K562 (cell line): ENCODE measurements around the gene FRAT1. TPM values are rescaled to one million over a fixed set of nuclear protein-coding genes. Genes with fewer than 3 reads are reported as not detected.

Experiments used
- ATAC-seq: fragments of 200-7000 bp; cut with Tn5 transposase; 3 replicates; pipeline ENCODE4 v1.9.1; 2020; ENCODE audit warnings: moderate library complexity
- BruUV-seq: library from RNA; stranded (reverse); fragments of 400-500 nt; replicated peaks from 2 replicates; lab custom pipeline; 2021; lab: Mats Ljungman, UMichigan
- CTCF ChIA-PET: fragments of 300-600 bp; formaldehyde crosslinking; extraction: SDS; loops from one replicate; lab custom pipeline; 2021; ENCODE audit warnings: low intra/inter-chr PET ratio; lab: Yijun Ruan, JAX
- POLR2A ChIA-PET: fragments of 300-600, 350-650 bp; sonication (Branson Sonifier 250); formaldehyde crosslinking; extraction: SDS; loops from one replicate; lab custom pipeline; 2021; ENCODE audit warnings: antibody characterized with exemption, inconsistent platforms; lab: Yijun Ruan, JAX
- DNase-seq, 4 experiments: peaks; one replicate each; pipeline versions ENCODE4 v3.0.0 to v3.0.0-alpha.2; 2011 to 2018; ENCODE audit warnings: low spot score in 3 of 4, mixed read lengths in 3 of 4; ENCODE audit errors: extremely low read depth in 1 of 4
- FAIRE-seq: peaks from 2 replicates; lab custom pipeline; 2011; peaks lifted over from hg19 to GRCh38; lab: Jason Lieb, UNC
- H2AFZ ChIP-seq: 2 replicates; pipeline ENCODE4 v1.6.0; 2011; ENCODE audit warnings: low read depth, low read length, control low read depth, inconsistent platforms
- H3K27ac ChIP-seq: fragments of 200-600 bp; 3 replicates; pipeline ENCODE4 v1.8.0; 2011; ENCODE audit warnings: low read depth, mild to moderate bottlenecking, control low read depth, inconsistent platforms, low read length, moderate library complexity, mixed read lengths; ENCODE audit errors: extremely low read depth
- H3K27me3 ChIP-seq, 2 experiments: fragments of 300-600 bp in 1 of 2; 2 replicates in 1 of 2; 3 replicates in 1 of 2; pipeline versions ENCODE4 v1.6.0 to v1.8.0; 2011; ENCODE audit warnings: inconsistent platforms in 2 of 2, low read length in 2 of 2, mild to moderate bottlenecking in 1 of 2, mixed read lengths in 1 of 2, moderate library complexity in 1 of 2; ENCODE audit not compliant: control insufficient read depth in 2 of 2, insufficient read depth in 2 of 2
- H3K36me3 ChIP-seq: fragments of 300-600 bp; 3 replicates; pipeline ENCODE4 v1.8.0; 2011; ENCODE audit warnings: mild to moderate bottlenecking, low read length, inconsistent platforms; ENCODE audit not compliant: control insufficient read depth, insufficient read depth
- H3K4me1 ChIP-seq, 2 experiments: fragments of 200-600 bp in 1 of 2; replicated peaks in 1 of 2; 2 replicates in 1 of 2; 3 replicates in 1 of 2; pipeline versions ENCODE4 v1.5.1 to v1.8.0; 2011; ENCODE audit warnings: inconsistent platforms in 2 of 2, low read length in 2 of 2, mild to moderate bottlenecking in 1 of 2, mixed read lengths in 1 of 2, moderate library complexity in 1 of 2; ENCODE audit not compliant: control insufficient read depth in 2 of 2, insufficient read depth in 2 of 2
- H3K4me2 ChIP-seq: 2 replicates; pipeline ENCODE4 v1.6.1; 2011; ENCODE audit warnings: low read length, control low read depth, inconsistent platforms, mixed read lengths; ENCODE audit not compliant: insufficient read depth
- H3K4me3 ChIP-seq: fragments of 200-600 bp; sonication (generic), shearing (Covaris generic); 2 replicates; pipeline ENCODE4 v1.5.1; 2016; ENCODE audit warnings: control low read depth, inconsistent platforms
- H3K79me2 ChIP-seq: fragments of 200-600 bp; 3 replicates; pipeline ENCODE4 v1.8.0; 2011; ENCODE audit warnings: low read length, inconsistent platforms; ENCODE audit not compliant: control insufficient read depth, insufficient read depth
- H3K9ac ChIP-seq, 2 experiments: 2 replicates each; pipeline versions ENCODE4 v1.6.0 to v1.6.1; 2011; ENCODE audit warnings: low read depth in 2 of 2, low read length in 2 of 2, control low read depth in 1 of 2, inconsistent platforms in 1 of 2, mild to moderate bottlenecking in 1 of 2, mixed read lengths in 1 of 2; ENCODE audit not compliant: insufficient read depth in 1 of 2
- H3K9me1 ChIP-seq: one replicate; pipeline ENCODE4 v1.6.0; 2011; ENCODE audit warnings: inconsistent platforms, mild to moderate bottlenecking, low read length, moderate library complexity; ENCODE audit not compliant: control insufficient read depth, insufficient read depth
- H3K9me3 ChIP-seq: replicated peaks from 2 replicates; pipeline ENCODE4 v1.5.1; 2011; ENCODE audit warnings: low read depth, low read length, inconsistent platforms; ENCODE audit not compliant: control insufficient read depth, insufficient read depth
- H4K20me1 ChIP-seq: replicated peaks from 2 replicates; pipeline ENCODE4 v1.6.1; 2011; ENCODE audit warnings: low read length, inconsistent platforms, mixed read lengths; ENCODE audit not compliant: control insufficient read depth, insufficient read depth
- CHAMP1 ChIP-seq: fragments of 450-650 bp; IDR thresholded peaks from 2 replicates; pipeline ENCODE4 v1.6.1; 2016; ENCODE audit warnings: mild to moderate bottlenecking
- ETV6 ChIP-seq, 3 experiments: fragments of 150-350 bp in 1 of 3; sonication (generic) in 1 of 3; formaldehyde crosslinking in 1 of 3; IDR thresholded peaks; 2 replicates each; pipeline versions ENCODE4 v1.6.1 to v1.8.0; 2014 to 2022; ENCODE audit warnings: borderline replicate concordance in 2 of 3, low read depth in 2 of 3, antibody characterized with exemption in 1 of 3, low read length in 1 of 3, mild to moderate bottlenecking in 1 of 3, missing genetic modification reagents in 1 of 3
- GTF2E2 ChIP-seq: fragments of 200-800 bp; sonication (Bioruptor generic); IDR thresholded peaks from 2 replicates; pipeline ENCODE4 v1.6.1; 2016; ENCODE audit warnings: missing genetic modification characterization, missing compliant biosample characterization
- RBFOX2 ChIP-seq: fragments of 200-400 bp; formaldehyde crosslinking; IDR thresholded peaks from 2 replicates; pipeline ENCODE4 v1.6.1; 2017; ENCODE audit warnings: low read depth, mild to moderate bottlenecking, low read length, moderate library complexity
- SETDB1 ChIP-seq: IDR thresholded peaks from one replicate; pipeline ENCODE4 v1.6.1; 2012; ENCODE audit warnings: low read length, control low read depth, inconsistent platforms
- SIN3A ChIP-seq, 2 experiments: fragments of 150-350 bp in 1 of 2; IDR thresholded peaks; 2 replicates each; pipeline ENCODE4 v1.6.1; 2011 to 2016; ENCODE audit warnings: borderline replicate concordance in 2 of 2, low read depth in 2 of 2, low read length in 2 of 2, mild to moderate bottlenecking in 2 of 2, moderate library complexity in 2 of 2; ENCODE audit not compliant: control insufficient read depth in 1 of 2
- ZBTB12 ChIP-seq: fragments of 250-450 bp; sonication (Bioruptor Pico); IDR thresholded peaks from 2 replicates; pipeline ENCODE4 v1.4.0; 2020
- ZNF316 ChIP-seq: fragments of 450-650 bp; IDR thresholded peaks from 2 replicates; pipeline ENCODE4 v1.6.1; 2016
- WGBS: fragments of 100-300 bp; shearing (Covaris generic); methylation state at CpG from one replicate; pipeline ENCODE4 v1.1.6; 2016; ENCODE audit warnings: low coverage, mixed read lengths; ENCODE audit not compliant: insufficient coverage; ENCODE audit errors: missing lambda C conversion rate; 5-methylcytosine and 5-hydroxymethylcytosine counted together
- in situ Hi-C: fragments of 300-500 bp; cut with MboI; formaldehyde crosslinking; loops from 4 replicates; pipeline ENCODE4 v1.15.0; 2018; ENCODE audit warnings: inconsistent platforms, mixed read lengths
- intact Hi-C: fragments of 100-400 bp; cut with micrococcal nuclease; formaldehyde crosslinking; loops from 2 replicates; pipeline ENCODE4 v1.14.2; 2022
- polyA plus RNA-seq, 8 experiments: library from polyadenylated mRNA; depleted of rRNA in 4 of 8; stranded (reverse) in 5 of 8; unstranded in 3 of 8; fragments of >200 nt; fragmentation: Nextera tagmentation in 2 of 8; fragmentation: Illumina TruSeq in 1 of 8; extraction: Ambion mirVana in 2 of 8; extraction: Trizol in 1 of 8; gene quantifications; 2 replicates each; pipeline versions ENCODE4 v1.2.1 to v1.2.3, GENCODE V29; 2011 to 2014; ENCODE audit warnings: inconsistent platforms in 1 of 8, missing spikeins in 1 of 8
- total RNA-seq, 7 experiments: library from RNA; depleted of rRNA in 6 of 7; stranded (reverse); fragments of >200 nt in 6 of 7; fragmentation: Illumina TruSeq in 2 of 7; extraction: Trizol in 2 of 7; gene quantifications; 2 replicates each; pipeline versions ENCODE4 v1.2.1 to v1.2.3, GENCODE V29; 2011 to 2021; ENCODE audit warnings: low replicate concordance in 1 of 7

The FRAT1 gene
- total and polyA plus RNA-seq, 9 of the 15 experiments (the other 6 are each of a cell fraction or from before 2014, with no cell fraction given), result 0.11 to 4.6 (median 1.4) TPM

GRCh38 chr10:97365761-97366351, 46.8 kb downstream of the FRAT1 start:
- in situ Hi-C loops (no loop called here), intact Hi-C loops (no loop called here)
- Histone ChIP-seq H3K9ac (no peak overlapping the region), H3K27ac (no peak overlapping the region), H3K4me1 (no peaks in the 10 kb centered on the region; a peak in 1 of 5 replicates), H3K4me2 (no peak overlapping the region), H2AFZ (no peak overlapping the region), H3K79me2 (no peaks in the 10 kb centered on the region), H3K4me3 (no peak overlapping the region), H3K9me3 (no peaks in the 10 kb centered on the region), H3K9me1 (no peaks in the 10 kb centered on the region), H3K27me3 (no peaks in the 10 kb centered on the region), H3K36me3 (peaks cover 79% of the 10 kb centered on the region; the same call in 2 of the 3 replicates), H4K20me1 (no peaks in the 10 kb centered on the region)
- FAIRE-seq (no peak), DNase-seq (no peak), ATAC-seq (no peak)
- WGBS, result 89% methylated on average over 10 of the region's 19 CpGs
- no TSS peak for BruUV-seq
- no peak for TF ChIP-seq ETV6 (IDR thresholded peaks at IDR 0.05; ENCODE audit: borderline replicate concordance in 1 of 2, low read depth in 2 of 2, low read length in 1 of 2)
- TF ChIP-seq ETV6 (CRISPR knock-in tag; IDR thresholded peaks at IDR 0.05; ENCODE audit: borderline replicate concordance), result no peak
- no peak for TF ChIP-seq CHAMP1
- TF ChIP-seq ZBTB12 (CRISPR knock-in tag), result no peak
- TF ChIP-seq ZNF316, result no peak
- TF ChIP-seq GTF2E2 (tag), result no peak
- no peak for TF ChIP-seq RBFOX2
- no peak for TF ChIP-seq SETDB1
- no peak for TF ChIP-seq SIN3A (IDR thresholded peaks at IDR 0.05; ENCODE audit: borderline replicate concordance in 2 of 2, control insufficient read depth in 1 of 2, low read depth in 2 of 2, low read length in 2 of 2)
- ChIA-PET POLR2A (no interaction called here), CTCF (no interaction called here)
